Measurements from ENCODE around the gene ZNF20.
A peak's percentile ranks its signal among the peaks of the same experiment; 100 is the strongest.
"Not testable (repeated sequence)": the region's sequence is repeated elsewhere in the genome, so short reads cannot be mapped to it uniquely, and the experiment has no call there.

The ZNF20 gene

GRCh38 chr19:12111943-12112637, 28.1 kb downstream of the ZNF20 start:
- H3K4me1 ChIP-seq (ENCODE audit: control insufficient read depth, insufficient read depth, low read length), result no peaks in the 10 kb centered on the region
- DNase-seq (ENCODE audit: low read depth), result no peak
- peak overlapping the region; percentile 33 for H3K4me3 ChIP-seq (ENCODE audit: low read length)
- no peak overlapping the region for H3K9ac ChIP-seq (ENCODE audit: low read length)
- no peaks in the 10 kb centered on the region for H3K27me3 ChIP-seq (replicated peaks; ENCODE audit: control insufficient read depth, insufficient read depth, low read length)
- peaks cover 36% of the 10 kb centered on the region for H3K36me3 ChIP-seq (ENCODE audit: control insufficient read depth, insufficient read depth, low read length, severe bottlenecking)
- peaks cover 30% of the 10 kb centered on the region for H3K9me3 ChIP-seq (ENCODE audit: control insufficient read depth, low read length)

GRCh38 chr19:12111176-12111575, 29.0 kb downstream of the ZNF20 start:
- H3K27me3 ChIP-seq (replicated peaks; ENCODE audit: control insufficient read depth, insufficient read depth, low read length), result no peaks in the 10 kb centered on the region
- no peak overlapping the region for H3K4me3 ChIP-seq (ENCODE audit: low read length)
- no peak for DNase-seq (ENCODE audit: low read depth)
- no peak overlapping the region for H3K9ac ChIP-seq (ENCODE audit: low read length)
- H3K9me3 ChIP-seq (ENCODE audit: control insufficient read depth, low read length), result peaks cover 30% of the 10 kb centered on the region
- H3K4me1 ChIP-seq (ENCODE audit: control insufficient read depth, insufficient read depth, low read length), result no peaks in the 10 kb centered on the region
- H3K36me3 ChIP-seq (ENCODE audit: control insufficient read depth, insufficient read depth, low read length, severe bottlenecking), result peaks cover 36% of the 10 kb centered on the region

GRCh38 chr19:12103909-12104308, 36.2 kb downstream of the ZNF20 start:
- H3K36me3 ChIP-seq (ENCODE audit: control insufficient read depth, insufficient read depth, low read length, severe bottlenecking); H3K27me3 ChIP-seq (replicated peaks; ENCODE audit: control insufficient read depth, insufficient read depth, low read length); H3K9ac ChIP-seq (ENCODE audit: low read length); H3K9me3 ChIP-seq (ENCODE audit: control insufficient read depth, low read length); H3K4me1 ChIP-seq (ENCODE audit: control insufficient read depth, insufficient read depth, low read length); H3K4me3 ChIP-seq (ENCODE audit: low read length); DNase-seq (ENCODE audit: low read depth): not testable (repeated sequence)

GRCh38 chr19:12098040-12098439, 42.1 kb downstream of the ZNF20 start:
- peaks cover 9% of the 10 kb centered on the region for H3K4me1 ChIP-seq (ENCODE audit: control insufficient read depth, insufficient read depth, low read length)
- H3K4me3 ChIP-seq (ENCODE audit: low read length), result no peak overlapping the region
- no peak for DNase-seq (ENCODE audit: low read depth)
- H3K9me3 ChIP-seq (ENCODE audit: control insufficient read depth, low read length), result peaks cover 3% of the 10 kb centered on the region
- H3K36me3 ChIP-seq (ENCODE audit: control insufficient read depth, insufficient read depth, low read length, severe bottlenecking), result peaks cover 4% of the 10 kb centered on the region
- no peaks in the 10 kb centered on the region for H3K27me3 ChIP-seq (replicated peaks; ENCODE audit: control insufficient read depth, insufficient read depth, low read length)
- no peak overlapping the region for H3K9ac ChIP-seq (ENCODE audit: low read length)

GRCh38 chr19:12095111-12095790, 44.9 kb downstream of the ZNF20 start:
- Histone ChIP-seq H3K36me3 (ENCODE audit: control insufficient read depth, insufficient read depth, low read length, severe bottlenecking) (peaks cover 4% of the 10 kb centered on the region), H3K4me3 (ENCODE audit: low read length) (no peak overlapping the region)
- peak; percentile 80 for DNase-seq (ENCODE audit: low read depth)

GRCh38 chr19:12093777-12094176, 46.4 kb downstream of the ZNF20 start:
- Histone ChIP-seq H3K9ac (ENCODE audit: low read length) (no peak overlapping the region), H3K27me3 (replicated peaks; ENCODE audit: control insufficient read depth, insufficient read depth, low read length) (no peaks in the 10 kb centered on the region), H3K36me3 (ENCODE audit: control insufficient read depth, insufficient read depth, low read length, severe bottlenecking) (peaks cover 4% of the 10 kb centered on the region), H3K4me1 (ENCODE audit: control insufficient read depth, insufficient read depth, low read length) (peaks cover 9% of the 10 kb centered on the region), H3K9me3 (ENCODE audit: control insufficient read depth, low read length) (no peaks in the 10 kb centered on the region), H3K4me3 (ENCODE audit: low read length) (no peak overlapping the region)
- DNase-seq (ENCODE audit: low read depth), result no peak

More at GRCh38 chr19:12095111-12095790, 44.9 kb downstream of the ZNF20 start:
- H3K27me3 ChIP-seq (replicated peaks; ENCODE audit: control insufficient read depth, insufficient read depth, low read length), result no peaks in the 10 kb centered on the region
- no peak overlapping the region for H3K9ac ChIP-seq (ENCODE audit: low read length)
- peaks cover 3% of the 10 kb centered on the region for H3K9me3 ChIP-seq (ENCODE audit: control insufficient read depth, low read length)
- H3K4me1 ChIP-seq (ENCODE audit: control insufficient read depth, insufficient read depth, low read length), result peaks cover 9% of the 10 kb centered on the region

- peak overlapping the region; percentile 90 for H3K9ac ChIP-seq (ENCODE audit: low read length)
- peaks cover 9% of the 10 kb centered on the region for H3K4me1 ChIP-seq (ENCODE audit: control insufficient read depth, insufficient read depth, low read length)
- H3K4me3 ChIP-seq (ENCODE audit: low read length), result peak overlapping the region; percentile 93
- peaks cover under 1% of the 10 kb centered on the region for H3K36me3 ChIP-seq (ENCODE audit: control insufficient read depth, insufficient read depth, low read length, severe bottlenecking)
- H3K9me3 ChIP-seq (ENCODE audit: control insufficient read depth, low read length), result no peaks in the 10 kb centered on the region
- peak; percentile 48 for DNase-seq (ENCODE audit: low read depth)
- no peaks in the 10 kb centered on the region for H3K27me3 ChIP-seq (replicated peaks; ENCODE audit: control insufficient read depth, insufficient read depth, low read length)
Observed at GRCh38 chr19:12092956-12093355, 47.2 kb downstream of the ZNF20 start.

- Histone ChIP-seq H3K4me1 (ENCODE audit: control insufficient read depth, insufficient read depth, low read length) (peaks cover 9% of the 10 kb centered on the region), H3K9me3 (ENCODE audit: control insufficient read depth, low read length) (no peaks in the 10 kb centered on the region), H3K36me3 (ENCODE audit: control insufficient read depth, insufficient read depth, low read length, severe bottlenecking) (no peaks in the 10 kb centered on the region), H3K27me3 (replicated peaks; ENCODE audit: control insufficient read depth, insufficient read depth, low read length) (no peaks in the 10 kb centered on the region), H3K9ac (ENCODE audit: low read length) (peak overlapping the region; percentile 90), H3K4me3 (ENCODE audit: low read length) (peak overlapping the region; percentile 93)
- peak; percentile 94 for DNase-seq (ENCODE audit: low read depth)
Observed at GRCh38 chr19:12092065-12092867, 47.9 kb downstream of the ZNF20 start.

GRCh38 chr19:12090807-12091206, 49.3 kb downstream of the ZNF20 start:
- Histone ChIP-seq H3K9me3 (ENCODE audit: control insufficient read depth, low read length) (no peaks in the 10 kb centered on the region), H3K36me3 (ENCODE audit: control insufficient read depth, insufficient read depth, low read length, severe bottlenecking) (no peaks in the 10 kb centered on the region), H3K4me1 (ENCODE audit: control insufficient read depth, insufficient read depth, low read length) (peaks cover 8% of the 10 kb centered on the region), H3K27me3 (replicated peaks; ENCODE audit: control insufficient read depth, insufficient read depth, low read length) (no peaks in the 10 kb centered on the region), H3K9ac (ENCODE audit: low read length) (no peak overlapping the region), H3K4me3 (ENCODE audit: low read length) (no peak overlapping the region)
- peak; percentile 81 for DNase-seq (ENCODE audit: low read depth)

- H3K4me1 ChIP-seq (ENCODE audit: control insufficient read depth, insufficient read depth, low read length), result no peaks in the 10 kb centered on the region
- no peak for DNase-seq (ENCODE audit: low read depth)
- no peak overlapping the region for H3K4me3 ChIP-seq (ENCODE audit: low read length)
- no peak overlapping the region for H3K9ac ChIP-seq (ENCODE audit: low read length)
- H3K27me3 ChIP-seq (replicated peaks; ENCODE audit: control insufficient read depth, insufficient read depth, low read length), result no peaks in the 10 kb centered on the region
- H3K9me3 ChIP-seq (ENCODE audit: control insufficient read depth, low read length), result peaks cover 31% of the 10 kb centered on the region
- peaks cover 2% of the 10 kb centered on the region for H3K36me3 ChIP-seq (ENCODE audit: control insufficient read depth, insufficient read depth, low read length, severe bottlenecking)
Observed at GRCh38 chr19:12085074-12085818, 54.9 kb downstream of the ZNF20 start.

Measured in adipocyte (in vitro differentiated cells).